Kidney capillary endothelial cell (primary cell): Measurements from ENCODE around the gene PRKCH.

Experiments used
- DNase-seq: peaks from one replicate; pipeline ENCODE4 v3.0.0-alpha.2; 2018; ENCODE audit warnings: low spot score

The PRKCH gene

DNA sequence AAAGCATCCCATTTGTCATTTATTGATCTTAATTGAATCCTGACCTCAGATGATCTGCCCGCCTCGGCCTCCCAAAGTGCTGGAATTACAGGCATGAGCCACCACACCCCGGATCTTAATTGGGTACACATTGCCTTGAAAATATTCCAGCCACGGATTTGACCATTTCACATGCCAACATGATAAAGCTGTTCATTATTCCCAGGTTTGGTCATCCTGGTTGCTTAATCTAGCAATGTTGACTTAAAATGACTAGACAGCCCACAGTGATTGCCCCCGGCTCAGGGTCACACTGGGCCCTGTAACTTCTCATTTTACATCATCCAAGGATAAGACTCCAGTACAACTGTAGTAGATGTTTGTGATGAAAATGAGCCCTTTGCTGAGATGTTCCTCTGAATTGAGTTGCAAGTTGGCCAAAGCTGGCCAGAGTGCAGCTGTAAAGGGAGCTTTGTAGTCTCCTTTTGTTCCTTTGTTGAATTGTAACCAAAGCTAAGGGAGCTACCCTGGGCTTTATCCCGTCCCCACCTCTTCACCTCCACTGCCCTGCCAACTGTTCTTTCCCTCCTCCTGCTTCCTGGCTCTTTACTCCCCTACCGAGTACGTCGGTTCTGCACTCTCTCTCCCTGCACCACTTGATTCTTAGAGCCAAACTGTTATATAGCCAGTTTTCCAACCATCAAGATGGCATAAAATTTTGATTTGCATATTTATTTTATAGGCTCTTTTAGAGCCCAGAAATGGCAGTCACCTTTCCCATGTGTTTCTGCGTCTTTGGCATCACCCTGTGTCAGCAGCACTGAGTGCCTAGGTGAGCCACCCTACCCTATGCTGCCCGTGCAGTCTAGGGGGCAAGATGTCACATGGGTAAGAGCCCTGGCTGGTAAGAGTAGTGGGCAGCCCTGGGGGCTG, 232.6 kb downstream of the PRKCH start:
- DNase-seq = no peak

GRCh38 chr14:61555056-61555838, 233.9 kb downstream of the PRKCH start:
- no peak for DNase-seq

DNA sequence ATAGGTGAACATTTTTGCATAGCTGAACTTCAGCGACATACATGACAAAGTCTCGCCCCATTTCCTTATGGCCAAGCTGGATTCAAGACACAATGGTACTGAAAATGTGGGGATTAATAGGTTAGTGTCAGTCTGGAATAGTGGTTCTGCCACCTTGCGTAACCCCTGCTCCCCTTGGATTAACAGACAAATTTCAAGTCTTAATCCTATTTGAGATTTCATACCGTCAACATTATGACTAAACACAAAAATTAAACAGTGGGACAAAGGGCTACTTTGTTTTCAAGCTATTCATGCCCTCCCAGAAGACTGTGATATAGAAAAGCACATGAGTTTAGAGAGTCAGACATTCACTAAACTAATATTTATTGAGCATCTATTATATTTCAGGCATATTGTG, 235.1 kb downstream of the PRKCH start:
- no peak for DNase-seq

GRCh38 chr14:61557262-61557661, 235.9 kb downstream of the PRKCH start:
- no peak for DNase-seq

GRCh38 chr14:61557854-61558253, 236.5 kb downstream of the PRKCH start:
- no peak for DNase-seq

GRCh38 chr14:61558271-61558670, 236.9 kb downstream of the PRKCH start:
- no peak for DNase-seq

DNA sequence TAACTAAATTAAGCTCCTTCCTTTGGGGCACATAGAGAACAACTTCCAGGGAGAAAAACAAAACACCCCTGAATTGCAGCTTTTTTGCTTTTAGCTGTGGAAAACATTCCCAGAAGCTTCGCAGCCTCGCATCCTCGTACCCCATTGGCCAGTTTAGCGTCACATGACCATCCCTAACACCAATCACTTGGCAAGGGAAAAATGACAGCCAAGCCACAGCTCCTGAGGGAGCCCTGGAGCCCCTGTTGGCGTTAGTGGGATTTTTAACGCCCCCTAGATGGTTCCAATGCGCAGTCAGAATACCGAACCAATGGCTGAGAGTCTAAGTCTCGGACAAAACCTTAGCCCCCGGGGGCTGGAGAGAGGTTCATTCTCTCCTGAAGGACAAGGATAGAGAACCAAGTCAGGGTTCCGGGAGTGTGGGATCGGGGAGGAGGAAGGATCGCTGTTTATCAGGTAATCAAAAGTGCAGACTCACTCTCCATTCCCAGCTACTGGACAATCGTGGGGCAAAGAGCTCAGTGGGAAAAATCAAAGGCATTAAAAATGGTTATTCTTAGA, 238.3 kb downstream of the PRKCH start:
- DNase-seq = no peak

DNA sequence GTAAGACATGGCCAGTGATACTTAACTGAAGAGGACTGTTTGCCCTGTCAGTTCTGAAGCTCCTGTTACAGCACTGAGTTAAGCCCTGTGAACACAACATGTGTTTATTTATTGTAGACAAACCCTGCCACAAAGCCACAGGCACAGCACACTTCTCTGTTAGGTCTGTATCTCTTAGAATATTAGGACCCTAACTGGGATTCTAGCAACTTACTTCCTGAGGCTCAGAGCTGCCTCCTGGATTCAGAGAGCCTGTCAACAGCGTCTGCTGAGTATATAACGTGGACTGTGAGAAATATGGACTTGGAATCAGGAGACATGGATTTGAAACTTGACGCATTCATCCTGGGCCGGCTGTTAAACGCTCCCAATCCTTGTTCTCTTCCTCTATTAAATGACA, 238.9 kb downstream of the PRKCH start:
- DNase-seq = no peak

- peak; percentile 36 for DNase-seq
Observed at GRCh38 chr14:61561104-61561503, 239.7 kb downstream of the PRKCH start.

DNA sequence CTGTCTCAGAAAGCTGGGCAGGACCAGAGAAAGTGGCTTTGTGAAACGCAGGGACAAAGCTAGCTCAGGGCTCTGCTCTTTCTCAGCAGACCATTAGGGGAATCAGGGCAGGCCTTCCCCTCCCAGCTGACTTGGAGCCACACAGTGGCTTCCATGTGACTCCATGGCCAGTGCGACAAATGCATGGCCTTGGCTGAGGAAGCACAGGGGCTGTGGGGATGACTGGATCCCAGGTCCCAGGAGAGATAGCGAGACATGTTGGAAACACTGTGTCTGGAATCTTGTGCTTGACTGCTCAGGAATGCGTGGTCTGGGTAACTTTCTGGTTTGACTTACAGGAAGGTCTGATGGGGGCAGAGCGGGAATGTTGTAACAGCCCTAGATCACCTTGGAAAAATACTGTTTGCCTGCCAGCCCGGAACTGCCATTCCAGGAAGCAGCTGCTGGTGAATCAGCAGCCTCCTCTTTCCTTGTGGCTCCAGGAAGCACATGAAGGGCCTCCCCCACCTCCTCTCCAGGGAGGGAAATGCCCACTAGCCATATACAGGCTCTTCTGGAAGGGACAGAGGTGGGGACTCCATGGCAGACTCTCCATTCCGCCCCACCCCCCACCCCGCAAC, 240.4 kb downstream of the PRKCH start:
- peak; percentile 100 for DNase-seq

GRCh38 chr14:61562321-61563161, 241.2 kb downstream of the PRKCH start:
- peak; percentile 96 for DNase-seq

GRCh38 chr14:61563162-61563511, 241.8 kb downstream of the PRKCH start:
- DNase-seq = no peak

- no peak for DNase-seq
Observed at GRCh38 chr14:61563880-61564617, 242.7 kb downstream of the PRKCH start.

- peak; percentile 44 for DNase-seq
Observed at GRCh38 chr14:61564618-61565091, 243.3 kb downstream of the PRKCH start.

- DNase-seq = no peak
Observed at GRCh38 chr14:61565181-61565580, 243.8 kb downstream of the PRKCH start.

DNA sequence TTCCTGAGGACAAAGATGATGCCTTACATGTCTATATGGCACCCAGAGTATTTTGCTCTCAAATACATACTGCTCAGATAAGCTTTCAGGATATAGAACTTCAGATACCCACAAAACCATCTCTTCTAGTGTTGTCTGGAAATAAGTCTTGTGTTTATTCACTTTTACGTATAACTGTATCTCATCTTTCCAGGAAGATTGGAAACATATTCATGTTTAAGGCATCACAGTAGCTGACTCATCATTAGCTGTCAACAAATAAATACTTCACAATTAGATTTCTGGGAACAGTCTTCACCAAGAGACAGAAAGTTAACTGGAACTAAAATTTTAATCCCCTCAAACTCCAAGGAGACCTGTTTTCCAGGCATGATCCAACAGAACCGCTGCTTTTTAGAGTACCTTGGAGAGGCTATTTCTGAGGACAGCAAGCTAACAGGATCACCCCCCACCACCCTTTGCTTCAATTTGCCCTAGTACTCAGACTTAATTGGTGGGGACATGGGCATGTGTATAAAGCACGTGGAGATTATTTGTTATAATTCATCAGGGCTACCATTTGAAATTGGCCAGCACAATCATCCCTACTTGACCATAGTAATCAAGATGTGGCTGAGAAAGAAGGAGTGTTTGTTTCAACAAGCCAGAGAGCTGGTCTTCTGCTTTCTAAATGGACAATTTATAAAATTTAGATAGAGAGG, 244.6 kb downstream of the PRKCH start:
- DNase-seq = peak; percentile 67

DNA sequence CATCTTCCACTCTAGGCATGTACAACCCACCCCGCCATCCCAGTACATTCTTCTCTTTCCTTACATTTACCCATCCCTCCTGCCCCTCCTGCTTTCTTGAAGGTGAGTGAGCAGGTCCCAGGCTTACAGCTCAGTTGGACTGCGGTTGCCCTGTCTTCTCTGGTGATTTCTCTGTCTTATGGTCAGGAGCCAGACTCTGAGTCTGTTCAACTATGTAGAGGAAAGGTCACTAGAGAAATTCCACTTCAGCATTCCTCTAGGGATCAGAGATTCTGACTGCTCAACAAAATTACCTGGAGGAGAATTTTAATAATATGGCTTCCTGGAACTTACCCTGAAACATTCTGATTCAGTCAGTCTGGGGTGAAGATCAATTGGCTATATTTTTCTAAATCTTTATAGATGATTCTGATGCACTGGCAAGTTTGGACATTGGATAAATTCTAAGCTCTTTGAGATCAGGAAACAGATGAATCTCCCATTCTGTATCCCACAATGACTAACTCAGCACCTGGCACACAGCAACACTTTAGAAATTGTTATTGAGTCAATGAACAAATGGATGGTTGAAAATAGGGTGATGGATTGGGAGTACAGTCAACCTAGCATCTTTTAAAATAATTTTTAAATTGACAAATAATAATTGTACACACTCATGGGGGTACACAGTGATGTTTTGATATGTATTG, 245.3 kb downstream of the PRKCH start:
- DNase-seq = peak; percentile 38

GRCh38 chr14:61567838-61568571, 246.6 kb downstream of the PRKCH start:
- no peak for DNase-seq

DNA sequence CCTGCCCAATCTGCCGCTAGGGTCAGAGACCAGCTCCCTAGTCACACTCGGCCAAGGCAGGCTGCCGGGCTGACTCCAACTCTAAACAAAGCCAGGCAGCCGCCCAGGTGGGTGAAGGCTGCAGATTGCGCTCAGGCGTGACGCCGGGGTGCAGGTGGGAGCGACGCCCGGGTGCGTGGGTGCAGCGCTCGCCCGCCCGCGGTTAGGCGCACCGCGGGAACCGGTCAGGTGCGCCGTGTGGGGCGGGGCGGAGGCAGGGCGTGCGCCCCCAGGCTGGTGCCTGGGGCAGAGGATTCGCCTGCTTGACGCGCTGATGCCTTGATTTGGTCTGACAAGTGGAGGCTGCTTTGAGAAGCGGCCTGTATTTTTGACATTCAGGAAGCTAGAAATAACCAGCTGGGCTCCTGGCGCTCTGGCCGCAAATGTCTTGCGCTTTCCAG, 247.2 kb downstream of the PRKCH start:
- no peak for DNase-seq
